HFFc6 (cell line): ENCODE results near the gene CCDC197. TPM values are rescaled to one million over a fixed set of nuclear protein-coding genes. Genes with fewer than 3 reads are reported as not detected.

Source experiments
- DNase-seq: peaks from one replicate; pipeline ENCODE4 v3.0.0-alpha.2; 2018
- H3K27ac Mint-ChIP-seq: 2 replicates; pipeline ENCODE4 v1.8.0; 2020; ENCODE audit warnings: mild to moderate bottlenecking, mixed read lengths
- H3K27me3 Mint-ChIP-seq: 2 replicates; pipeline ENCODE4 v1.8.0; 2021; ENCODE audit warnings: mild to moderate bottlenecking, moderate library complexity, mixed read lengths; ENCODE audit not compliant: insufficient read depth
- H3K36me3 Mint-ChIP-seq: 2 replicates; pipeline ENCODE4 v1.8.0; 2021; ENCODE audit warnings: low read depth, mixed read lengths
- H3K4me1 Mint-ChIP-seq: 2 replicates; pipeline ENCODE4 v1.8.0; 2020; ENCODE audit warnings: low read depth, mixed read lengths
- H3K4me3 Mint-ChIP-seq: 2 replicates; pipeline ENCODE4 v1.8.0; 2020; ENCODE audit warnings: mild to moderate bottlenecking, moderate library complexity, mixed read lengths
- H3K9me3 Mint-ChIP-seq: 2 replicates; pipeline ENCODE4 v1.8.0; 2020; ENCODE audit warnings: mild to moderate bottlenecking, mixed read lengths
- total RNA-seq, 6 experiments: library from RNA; stranded (reverse); fragmentation: NEBNext Ultra II Directional; extraction: Animal tissue kit (Norgen Biotek cat#: 25700); gene quantifications; 2 replicates in 1 of 6; 3 replicates in 5 of 6; pipeline ENCODE4 v1.2.3, GENCODE V29; 2021
- TF ChIP-seq, protein P1 (sequence below): fragments of 200-600 bp; sonication (generic); IDR thresholded peaks from 2 replicates; pipeline ENCODE4 v1.5.0; 2021; ENCODE audit warnings: antibody characterized with exemption, mild to moderate bottlenecking

Gene CCDC197
- total RNA-seq, 6 experiments from 2014 or later, result not detected

DNA sequence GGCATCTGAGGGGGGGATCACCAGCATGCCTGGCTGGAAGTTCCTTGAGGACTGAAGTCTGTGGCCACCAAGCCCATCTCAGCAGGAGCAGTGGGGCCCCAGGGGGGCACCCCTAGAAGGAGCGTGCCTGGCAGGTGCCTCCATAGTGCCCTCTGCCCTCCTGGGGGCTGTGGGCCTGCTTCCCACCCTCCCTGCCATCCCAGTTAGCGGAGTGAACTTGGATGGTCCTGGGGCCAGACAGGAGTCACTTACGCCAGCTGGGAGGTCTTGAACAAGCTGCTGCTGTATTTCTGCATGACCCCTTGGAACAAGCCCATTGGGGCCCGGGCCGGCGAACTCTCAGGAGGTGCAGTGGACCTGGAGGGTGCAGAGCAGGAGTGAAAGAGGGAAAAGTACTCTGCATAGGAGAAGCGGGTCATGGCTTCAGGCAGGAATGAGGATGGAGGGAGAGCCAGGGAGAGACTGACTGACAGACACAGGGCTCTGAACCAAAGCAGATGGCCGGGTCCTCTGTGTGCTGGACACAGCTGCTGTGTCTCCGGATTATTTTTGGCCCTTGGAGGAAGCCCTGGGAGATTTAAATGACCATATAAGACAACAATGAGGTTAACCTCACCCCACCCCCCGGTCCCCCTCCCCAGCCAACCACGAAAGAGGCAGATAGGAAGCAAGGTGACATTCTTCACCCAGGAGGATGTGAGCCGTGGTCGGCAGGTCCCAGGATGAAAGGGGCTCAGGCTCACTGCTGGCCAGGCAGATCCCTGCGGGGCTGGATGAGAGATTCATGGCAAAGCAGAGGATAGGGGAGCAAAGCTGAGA, 40.4 kb upstream of the CCDC197 start:
- TF ChIP-seq, protein P1, sequence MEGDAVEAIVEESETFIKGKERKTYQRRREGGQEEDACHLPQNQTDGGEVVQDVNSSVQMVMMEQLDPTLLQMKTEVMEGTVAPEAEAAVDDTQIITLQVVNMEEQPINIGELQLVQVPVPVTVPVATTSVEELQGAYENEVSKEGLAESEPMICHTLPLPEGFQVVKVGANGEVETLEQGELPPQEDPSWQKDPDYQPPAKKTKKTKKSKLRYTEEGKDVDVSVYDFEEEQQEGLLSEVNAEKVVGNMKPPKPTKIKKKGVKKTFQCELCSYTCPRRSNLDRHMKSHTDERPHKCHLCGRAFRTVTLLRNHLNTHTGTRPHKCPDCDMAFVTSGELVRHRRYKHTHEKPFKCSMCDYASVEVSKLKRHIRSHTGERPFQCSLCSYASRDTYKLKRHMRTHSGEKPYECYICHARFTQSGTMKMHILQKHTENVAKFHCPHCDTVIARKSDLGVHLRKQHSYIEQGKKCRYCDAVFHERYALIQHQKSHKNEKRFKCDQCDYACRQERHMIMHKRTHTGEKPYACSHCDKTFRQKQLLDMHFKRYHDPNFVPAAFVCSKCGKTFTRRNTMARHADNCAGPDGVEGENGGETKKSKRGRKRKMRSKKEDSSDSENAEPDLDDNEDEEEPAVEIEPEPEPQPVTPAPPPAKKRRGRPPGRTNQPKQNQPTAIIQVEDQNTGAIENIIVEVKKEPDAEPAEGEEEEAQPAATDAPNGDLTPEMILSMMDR, result no peak
- Mint-ChIP-seq H3K4me3 (no peak overlapping the region), H3K36me3 (no peaks in the 10 kb centered on the region), H3K27ac (no peak overlapping the region; the same call in 1 of the 2 replicates), H3K4me1 (peaks cover 20% of the 10 kb centered on the region), H3K9me3 (no peaks in the 10 kb centered on the region), H3K27me3 (peaks cover 4% of the 10 kb centered on the region)
- no peak for DNase-seq

DNA sequence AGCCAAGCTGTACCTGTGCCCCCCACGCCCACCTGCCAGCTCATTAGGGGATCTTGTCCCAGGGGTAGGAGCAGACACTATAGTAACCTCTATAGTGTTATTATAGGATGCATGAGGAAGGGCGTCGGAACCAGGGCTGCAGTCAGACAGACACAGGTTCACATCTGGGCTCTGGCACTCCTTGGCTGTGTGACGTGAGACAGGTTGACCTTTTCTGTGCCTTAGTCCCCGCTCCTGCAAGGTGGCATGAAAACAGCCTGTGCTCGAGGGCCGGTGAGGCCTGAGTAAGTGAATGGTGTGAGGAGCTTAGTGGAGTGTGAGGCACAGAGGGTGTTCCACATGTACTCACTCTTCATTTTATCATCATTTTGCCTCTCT, 39.8 kb upstream of the CCDC197 start:
- TF ChIP-seq, protein P1, result no peak
- H3K9me3 Mint-ChIP-seq, result no peaks in the 10 kb centered on the region
- no peak overlapping the region for H3K4me3 Mint-ChIP-seq
- H3K36me3 Mint-ChIP-seq, result no peaks in the 10 kb centered on the region
- DNase-seq, result no peak
- H3K4me1 Mint-ChIP-seq, result peaks cover 20% of the 10 kb centered on the region
- H3K27me3 Mint-ChIP-seq, result peaks cover 4% of the 10 kb centered on the region
- no peak overlapping the region for H3K27ac Mint-ChIP-seq

DNA sequence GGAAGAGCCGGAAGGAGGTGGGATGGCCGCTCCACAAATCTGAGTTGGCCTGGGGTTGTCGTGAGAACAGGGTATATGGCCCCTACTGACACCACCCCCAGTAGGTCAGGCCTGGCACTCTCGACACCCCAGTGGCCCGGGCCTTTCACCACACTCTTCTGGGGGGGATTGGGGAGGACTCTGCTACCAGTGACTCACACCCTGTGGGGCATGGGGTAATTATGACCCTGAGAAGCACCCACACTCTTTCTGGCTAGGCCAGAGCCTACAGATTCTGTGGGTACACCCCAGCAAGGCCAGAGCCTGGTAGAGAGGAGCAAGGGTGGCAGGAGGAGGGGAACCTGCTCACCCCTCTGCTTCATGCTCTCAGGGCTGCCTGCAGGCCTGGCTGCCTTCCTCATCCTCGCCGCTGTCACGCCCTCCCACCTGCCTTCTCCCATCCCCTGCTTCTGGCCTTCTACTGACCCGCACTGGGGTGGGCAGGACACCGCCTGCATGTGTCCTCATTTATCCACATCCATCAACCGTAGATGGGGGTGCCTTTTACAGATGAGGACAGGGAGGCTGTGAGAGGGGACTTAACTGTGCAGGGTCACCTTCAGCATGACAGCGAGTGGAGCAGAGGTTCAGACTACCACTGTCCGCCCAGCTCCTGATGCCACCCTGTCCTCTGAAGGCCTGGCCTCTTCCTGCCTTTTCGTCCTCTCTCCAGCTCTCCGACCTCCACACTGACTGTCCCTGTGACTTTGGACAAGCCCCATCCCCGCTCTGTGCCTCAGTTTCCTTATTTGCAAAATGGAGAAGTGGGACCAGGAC, 39.1 kb upstream of the CCDC197 start:
- no peak overlapping the region for H3K27ac Mint-ChIP-seq
- no peak for DNase-seq
- H3K4me1 Mint-ChIP-seq, result peaks cover 23% of the 10 kb centered on the region

DNA sequence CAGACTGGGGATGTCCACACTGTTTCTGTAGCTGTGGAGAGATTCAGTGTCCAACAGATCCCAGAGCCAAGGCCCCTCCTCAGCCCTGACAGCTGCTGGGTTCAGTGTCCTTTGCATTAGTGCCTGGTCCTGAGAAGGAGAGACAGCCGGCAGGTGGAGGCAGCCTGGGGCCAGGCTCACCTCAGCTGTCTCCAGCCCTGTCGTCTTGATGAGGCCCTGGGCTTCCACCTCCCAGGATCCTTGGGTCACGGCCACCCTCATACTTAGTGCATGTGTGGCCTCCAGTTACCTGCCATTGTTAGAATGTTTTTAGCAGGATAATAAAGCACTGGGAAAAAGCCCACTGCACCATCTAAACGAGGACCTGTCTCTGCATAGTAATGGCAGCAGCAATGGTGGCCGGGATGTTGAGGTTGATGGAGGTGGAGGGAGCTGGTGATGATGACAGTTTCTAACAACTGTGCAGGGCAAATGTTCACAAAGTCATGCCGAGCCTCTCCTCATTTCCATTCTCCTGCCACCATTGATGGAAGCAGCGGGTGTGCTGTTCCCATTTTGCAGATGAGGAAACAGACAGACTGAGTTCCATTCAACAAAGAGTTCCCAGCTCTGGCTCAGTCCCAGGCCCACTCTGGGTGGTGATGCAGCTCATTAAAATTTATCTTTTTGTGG, 38.4 kb upstream of the CCDC197 start:
- H3K27ac Mint-ChIP-seq, result peak overlapping the region; percentile 98
- TF ChIP-seq, protein P1, result no peak
- H3K9me3 Mint-ChIP-seq, result peaks cover 5% of the 10 kb centered on the region
- H3K4me1 Mint-ChIP-seq, result peaks cover 30% of the 10 kb centered on the region
- DNase-seq, result no peak
- peak overlapping the region; percentile 56 for H3K4me3 Mint-ChIP-seq
- 0 out of 2 replicates have a peak, but pooled peaks cover 5% of the 10 kb centered on the region for H3K36me3 Mint-ChIP-seq
- peaks cover 5% of the 10 kb centered on the region for H3K27me3 Mint-ChIP-seq

More for the DNA sequence above, 39.1 kb upstream of the CCDC197 start:
- TF ChIP-seq, protein P1, result no peak
- H3K9me3 Mint-ChIP-seq, result no peaks in the 10 kb centered on the region
- peaks cover 6% of the 10 kb centered on the region for H3K27me3 Mint-ChIP-seq
- no peak overlapping the region for H3K4me3 Mint-ChIP-seq
- H3K36me3 Mint-ChIP-seq, result no peaks in the 10 kb centered on the region
